GM19238 (cell line): Measurements from ENCODE around the gene ERI3.
"Not testable (repeated sequence)": the region's sequence is repeated elsewhere in the genome, so short reads cannot be mapped to it uniquely, and the experiment has no call there.

Source experiments
- DNase-seq: peaks from one replicate; pipeline ENCODE4 v3.0.0; 2011; ENCODE audit warnings: low spot score; ENCODE audit not compliant: insufficient read length

The ERI3 gene

DNA sequence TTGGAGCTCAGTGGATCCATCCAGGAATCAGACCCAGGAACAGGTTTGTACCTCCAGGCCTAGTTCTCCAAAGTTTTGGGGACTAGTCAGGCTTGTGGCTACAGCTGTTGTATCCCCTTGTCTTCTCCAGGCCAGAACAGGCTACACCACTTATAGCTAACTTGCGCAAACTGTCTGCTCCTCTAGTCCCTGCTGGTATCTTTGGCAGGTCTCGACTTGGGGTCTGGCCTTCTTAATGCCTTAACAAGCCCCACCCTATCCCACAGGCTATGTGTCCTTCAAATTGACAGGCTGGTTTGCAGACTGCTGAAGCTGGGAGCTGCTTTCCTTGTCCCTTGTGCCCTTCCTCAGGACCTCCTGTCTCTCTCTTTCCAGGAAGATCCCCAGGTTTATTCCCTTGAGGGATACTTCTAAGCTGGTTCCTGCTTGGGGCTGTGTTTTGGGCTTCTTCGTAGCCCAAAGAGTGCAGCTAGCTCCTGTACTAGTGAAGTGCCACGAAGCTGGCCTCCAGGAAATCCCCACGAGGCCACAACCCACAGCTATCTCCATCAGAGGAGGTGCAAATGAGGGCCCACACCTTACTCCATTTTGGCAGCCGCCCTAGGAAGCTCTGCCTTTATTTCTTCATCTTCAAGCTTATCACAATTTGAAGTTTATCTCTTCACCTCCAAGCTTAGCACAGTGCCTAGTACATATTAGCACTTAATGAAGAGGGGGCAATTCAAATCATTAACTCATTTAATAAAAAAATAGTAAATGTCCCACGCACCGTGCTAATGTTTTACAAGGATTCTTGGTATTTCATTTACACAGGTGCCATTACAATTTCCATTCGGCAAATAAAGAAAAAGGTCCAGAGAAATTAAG, 142.5 kb downstream of the ERI3 start:
- no peak for DNase-seq

DNA sequence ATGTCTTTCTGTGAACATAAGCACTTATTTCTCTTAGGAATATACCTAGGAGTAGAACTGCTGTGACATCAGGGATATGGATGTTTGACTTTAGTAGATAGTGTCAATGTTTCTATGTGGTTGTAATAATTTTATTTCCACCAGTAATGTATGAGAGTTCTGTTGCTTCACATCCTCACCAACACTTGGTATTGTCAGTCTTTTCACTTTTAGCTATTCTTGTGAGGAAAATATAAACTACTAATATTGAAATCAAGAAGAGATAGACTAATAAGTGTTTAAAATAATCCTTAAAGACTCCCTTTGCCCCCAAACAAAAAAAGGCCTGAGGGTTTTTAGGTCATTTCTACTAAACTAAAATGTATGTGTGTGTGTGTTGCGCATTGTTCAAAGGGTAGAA, 144.5 kb downstream of the ERI3 start:
- no peak for DNase-seq

DNA sequence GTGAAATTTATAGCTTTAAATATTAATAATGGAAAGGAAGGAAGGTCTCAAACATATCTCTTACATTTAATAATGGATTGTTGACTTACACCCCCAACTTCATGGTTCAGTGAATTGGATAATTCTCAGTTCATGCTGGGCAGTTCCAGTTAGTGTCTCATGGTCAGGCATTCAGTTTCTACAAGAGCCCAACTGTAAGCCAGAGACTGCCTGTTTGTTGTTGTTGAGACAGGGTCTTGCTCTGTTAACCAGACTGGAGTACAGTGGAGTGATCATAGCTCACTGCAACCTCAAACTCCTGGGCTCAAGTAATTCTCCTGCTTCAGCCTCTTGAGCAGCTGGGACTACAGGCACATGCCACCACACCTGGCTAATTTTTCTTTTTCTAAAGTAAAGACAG, 146.8 kb downstream of the ERI3 start:
- DNase-seq = no peak

DNA sequence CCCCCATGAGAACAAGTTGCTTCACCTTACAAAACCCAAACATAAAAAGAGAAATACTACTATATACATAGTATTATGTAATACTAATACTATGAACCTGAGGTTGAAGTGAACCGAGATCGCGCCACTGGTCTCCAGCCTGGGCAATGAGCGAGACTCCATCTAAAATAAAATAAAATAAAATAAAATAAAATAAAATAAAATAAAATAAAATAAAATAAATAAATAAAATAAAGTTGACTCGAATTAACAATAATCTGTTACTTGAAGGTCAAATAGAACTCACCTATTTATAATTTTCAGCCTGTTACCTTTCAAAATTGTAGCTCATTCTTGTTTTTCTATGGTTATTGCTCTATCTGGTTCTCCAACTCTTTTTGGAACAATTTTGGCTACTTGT, 148.5 kb downstream of the ERI3 start:
- DNase-seq = not testable (repeated sequence)

DNA sequence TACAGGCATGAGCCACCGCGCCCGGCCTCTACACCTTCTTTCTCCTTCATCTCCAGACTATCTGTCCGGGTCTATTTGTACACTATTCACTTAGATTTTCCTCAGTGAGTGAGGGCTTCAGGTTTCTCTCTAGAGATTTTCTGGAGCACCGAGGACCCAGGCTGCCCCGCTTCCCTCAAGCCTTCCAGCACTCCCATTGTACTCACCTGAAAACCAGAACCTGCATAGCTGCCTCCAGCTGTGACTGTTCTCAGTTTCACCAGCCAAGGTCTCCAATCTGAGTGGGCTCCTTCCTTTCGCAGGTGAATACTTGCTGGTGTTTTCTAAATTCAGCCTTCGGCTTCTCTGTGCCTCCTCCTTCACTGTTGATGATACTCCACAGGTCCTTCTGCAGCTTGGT, 154.7 kb downstream of the ERI3 start:
- DNase-seq = no peak

DNA sequence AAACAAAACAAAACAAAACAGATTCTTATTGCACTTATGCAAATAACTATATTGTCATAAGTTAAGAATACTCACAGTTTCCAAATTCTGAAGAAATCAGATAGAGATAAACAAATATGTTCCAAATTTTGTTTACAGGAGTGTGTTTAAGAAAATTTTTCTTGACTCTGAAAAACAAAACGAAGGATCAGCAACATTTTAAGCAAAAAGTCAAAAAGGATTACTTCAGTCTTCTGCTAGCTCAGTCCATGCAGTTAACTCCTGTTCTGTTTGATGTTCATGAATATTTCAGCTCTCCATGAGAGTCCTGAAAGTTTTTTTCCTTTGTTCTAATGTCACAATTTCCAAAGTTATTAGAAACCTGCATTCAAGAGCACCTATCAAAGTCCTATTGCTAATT, 180.4 kb downstream of the ERI3 start:
- DNase-seq = no peak
